Osteoblast (primary cell): ENCODE data around the gene TECPR2. TPM values are rescaled to one million over a fixed set of nuclear protein-coding genes. Genes with fewer than 3 reads are reported as not detected.

Experiments used
- DNase-seq: peaks from one replicate; pipeline ENCODE4 v3.0.0; 2011; ENCODE audit warnings: low spot score, mixed read lengths; ENCODE audit not compliant: insufficient read length; ENCODE audit errors: missing footprints
- H2AFZ ChIP-seq: 2 replicates; pipeline ENCODE4 v1.6.0; 2011; ENCODE audit warnings: mild to moderate bottlenecking, low read length
- H3K27ac ChIP-seq: 2 replicates; pipeline ENCODE4 v1.5.1; 2011; ENCODE audit warnings: mild to moderate bottlenecking, low read depth, low read length, moderate library complexity
- H3K27me3 ChIP-seq: 2 replicates; pipeline ENCODE4 v1.6.0; 2012; ENCODE audit warnings: mild to moderate bottlenecking, control low read depth, inconsistent platforms, low read length, moderate library complexity; ENCODE audit not compliant: insufficient read depth
- H3K36me3 ChIP-seq: 2 replicates; pipeline ENCODE4 v1.5.1; 2011; ENCODE audit warnings: mild to moderate bottlenecking, low read length, control low read depth, moderate library complexity; ENCODE audit not compliant: insufficient read depth
- H3K4me1 ChIP-seq: 2 replicates; pipeline ENCODE4 v1.5.1; 2011; ENCODE audit warnings: mild to moderate bottlenecking, low read length, control low read depth, moderate library complexity; ENCODE audit not compliant: insufficient read depth
- H3K4me2 ChIP-seq: 2 replicates; pipeline ENCODE4 v1.6.0; 2011; ENCODE audit warnings: mild to moderate bottlenecking, low read length; ENCODE audit not compliant: insufficient read depth
- H3K4me3 ChIP-seq: fragments of 200-600 bp; sonication (generic); 3 replicates; pipeline ENCODE4 v1.5.1; 2012; ENCODE audit warnings: mild to moderate bottlenecking, low read length, inconsistent platforms; ENCODE audit not compliant: insufficient read depth
- H3K79me2 ChIP-seq: 2 replicates; pipeline ENCODE4 v1.6.0; 2012; ENCODE audit warnings: mild to moderate bottlenecking, low read length, control low read depth, inconsistent platforms; ENCODE audit not compliant: insufficient read depth
- H3K9me3 ChIP-seq: 2 replicates; pipeline ENCODE4 v1.5.1; 2011; ENCODE audit warnings: low read depth, low read length, control low read depth
- H4K20me1 ChIP-seq: 2 replicates; pipeline ENCODE4 v1.6.0; 2012; ENCODE audit warnings: mild to moderate bottlenecking, low read length, control low read depth; ENCODE audit not compliant: insufficient read depth
- CTCF ChIP-seq: IDR thresholded peaks from 2 replicates; pipeline ENCODE4 v1.5.1; 2011; ENCODE audit warnings: mild to moderate bottlenecking, low read depth, low read length, moderate library complexity; ENCODE audit errors: extremely low read depth
- total RNA-seq: library from RNA; depleted of rRNA; stranded (reverse); fragments of >200 nt; gene quantifications from 2 replicates; pipeline ENCODE4 v1.2.3, GENCODE V29; 2012

TECPR2 gene
- total RNA-seq, 1 donor = 13.0 TPM

- H3K9me3 ChIP-seq = no peaks in the 10 kb centered on the region
Observed at GRCh38 chr14:102330806-102331205, 31.9 kb upstream of the TECPR2 start.

DNA sequence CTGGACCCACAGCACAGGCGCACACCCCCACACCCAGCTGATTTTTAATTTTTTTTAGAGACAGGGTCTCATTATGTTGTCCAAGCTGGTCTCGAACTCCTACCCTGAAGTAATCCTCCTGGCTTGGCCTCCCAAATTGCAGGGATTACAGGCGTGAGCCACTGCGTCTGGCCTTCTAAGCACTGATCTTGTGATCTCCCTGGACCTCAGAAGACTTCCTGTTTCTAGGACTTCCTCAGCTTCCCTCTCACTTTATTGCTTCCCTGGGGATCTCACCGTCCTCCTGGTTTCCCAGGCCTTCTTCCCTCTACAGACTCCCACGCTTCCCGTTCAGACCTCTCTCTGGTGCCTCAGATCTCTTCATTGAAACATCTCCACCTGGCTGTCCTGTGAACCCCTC, 29.4 kb upstream of the TECPR2 start:
- H3K79me2 ChIP-seq = no peaks in the 10 kb centered on the region
- H3K4me3 ChIP-seq = no peak overlapping the region
- H3K9me3 ChIP-seq = no peaks in the 10 kb centered on the region
- H3K36me3 ChIP-seq = peaks cover 30% of the 10 kb centered on the region
- H3K4me2 ChIP-seq = no peak overlapping the region
- H2AFZ ChIP-seq = no peak overlapping the region
- no peak for TF ChIP-seq CTCF
- H3K27me3 ChIP-seq = no peaks in the 10 kb centered on the region
- no peaks in the 10 kb centered on the region for H3K4me1 ChIP-seq
- H4K20me1 ChIP-seq = no peaks in the 10 kb centered on the region
- no peak overlapping the region for H3K27ac ChIP-seq
- no peak for DNase-seq

More at GRCh38 chr14:102330806-102331205, 31.9 kb upstream of the TECPR2 start:
- no peak for DNase-seq
- H3K36me3 ChIP-seq = peaks cover 27% of the 10 kb centered on the region
- no peaks in the 10 kb centered on the region for H4K20me1 ChIP-seq
- H2AFZ ChIP-seq = no peak overlapping the region
- no peak overlapping the region for H3K4me3 ChIP-seq
- TF ChIP-seq CTCF = no peak
- H3K27me3 ChIP-seq = no peaks in the 10 kb centered on the region
- no peak overlapping the region for H3K27ac ChIP-seq
- no peaks in the 10 kb centered on the region for H3K4me1 ChIP-seq
- H3K79me2 ChIP-seq = no peaks in the 10 kb centered on the region
- H3K4me2 ChIP-seq = no peak overlapping the region

DNA sequence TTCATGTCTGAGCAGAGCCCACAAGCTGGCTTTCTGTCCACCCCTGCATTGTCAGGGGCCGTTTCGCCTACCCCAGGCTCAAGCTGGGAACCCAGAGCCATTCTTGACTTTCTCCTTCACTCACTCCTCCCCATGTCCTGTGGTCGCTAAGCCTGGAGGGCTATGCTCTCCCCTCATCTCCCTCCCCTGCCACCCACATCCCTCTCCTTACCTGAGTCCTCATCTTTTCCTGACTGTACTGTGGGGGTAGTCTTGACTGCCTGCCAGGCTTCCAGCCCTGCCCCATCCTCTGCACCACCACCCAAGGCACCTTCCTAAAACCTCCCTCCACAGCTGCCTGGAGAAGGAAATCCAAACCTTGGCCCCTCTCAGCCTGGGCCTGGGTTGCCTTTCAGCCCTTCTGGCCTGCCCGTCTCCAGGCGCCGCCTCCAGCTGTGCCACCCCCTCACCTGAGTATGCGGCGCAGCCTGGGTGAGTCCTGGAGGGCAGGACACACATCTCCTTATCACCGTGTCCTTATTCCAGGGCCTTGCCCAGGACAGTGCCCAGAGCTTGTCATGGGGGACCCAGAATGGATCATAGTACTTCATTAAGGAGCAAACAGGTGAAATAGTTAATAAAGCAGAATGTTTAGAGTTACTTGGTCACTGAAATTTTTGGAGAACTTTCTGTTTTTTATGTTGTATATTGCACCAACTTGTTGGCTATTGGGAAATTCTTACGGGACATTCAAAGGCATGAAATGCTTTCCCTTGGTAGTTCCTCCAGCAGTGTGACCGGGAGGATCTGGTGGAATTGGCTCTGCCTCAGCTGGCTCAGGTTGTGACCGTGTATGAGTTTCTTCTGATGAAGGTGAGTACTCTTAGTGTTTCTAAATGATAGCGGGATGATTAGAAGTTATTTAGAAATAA, 28.7 kb upstream of the TECPR2 start:
- H4K20me1 ChIP-seq = no peaks in the 10 kb centered on the region
- no peak for TF ChIP-seq CTCF
- no peak for DNase-seq
- no peak overlapping the region for H2AFZ ChIP-seq
- H3K27me3 ChIP-seq = no peaks in the 10 kb centered on the region
- H3K4me1 ChIP-seq = no peaks in the 10 kb centered on the region
- no peak overlapping the region for H3K27ac ChIP-seq
- no peaks in the 10 kb centered on the region for H3K9me3 ChIP-seq
- H3K36me3 ChIP-seq = peaks cover 35% of the 10 kb centered on the region
- no peak overlapping the region for H3K4me2 ChIP-seq
- no peak overlapping the region for H3K4me3 ChIP-seq
- H3K79me2 ChIP-seq = no peaks in the 10 kb centered on the region

DNA sequence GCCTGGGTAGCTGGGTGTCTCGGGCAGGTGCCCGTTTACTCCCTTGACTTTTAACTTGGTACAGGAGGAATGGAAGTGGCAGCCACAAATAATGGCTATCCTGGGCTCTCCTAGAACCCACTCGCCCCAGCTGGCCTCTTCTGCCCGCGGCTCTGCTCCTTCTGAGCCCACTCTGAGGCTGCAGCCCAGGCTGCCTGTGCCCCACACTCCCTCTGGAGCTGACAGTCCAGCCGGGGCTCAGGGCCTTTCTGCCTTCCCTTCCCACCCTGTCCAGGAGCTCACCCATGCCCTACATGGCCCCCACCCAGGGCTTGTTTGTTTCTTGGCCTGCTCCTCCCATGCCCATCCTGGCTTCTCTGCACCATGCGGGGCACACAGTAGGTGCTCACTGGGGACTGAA, 27.6 kb upstream of the TECPR2 start:
- DNase-seq = no peak
- H3K79me2 ChIP-seq = no peaks in the 10 kb centered on the region
- H3K9me3 ChIP-seq = no peaks in the 10 kb centered on the region
- no peak for TF ChIP-seq CTCF
- H3K4me1 ChIP-seq = no peaks in the 10 kb centered on the region
- H3K4me2 ChIP-seq = no peak overlapping the region
- H4K20me1 ChIP-seq = no peaks in the 10 kb centered on the region
- no peak overlapping the region for H3K4me3 ChIP-seq
- H3K36me3 ChIP-seq = peaks cover 36% of the 10 kb centered on the region
- no peak overlapping the region for H3K27ac ChIP-seq
- H2AFZ ChIP-seq = no peak overlapping the region
- no peaks in the 10 kb centered on the region for H3K27me3 ChIP-seq
